NCI-H146 treated with DMSO at 0.1 percent for 48 hours (cell line): ENCODE data around the gene MARK3.

Experiments used
- DNase-seq: peaks from one replicate; lab custom pipeline; 2025; ENCODE audit not compliant: unreplicated experiment; lab: John Stamatoyannopoulos, UW

Gene MARK3

GRCh38 chr14:103366741-103367140 lies 18.5 kb upstream of the MARK3 start:
- no peak for DNase-seq

GRCh38 chr14:103367995-103368394 lies 17.2 kb upstream of the MARK3 start:
- DNase-seq: no peak

GRCh38 chr14:103370087-103370486 lies 15.1 kb upstream of the MARK3 start:
- no peak for DNase-seq

GRCh38 chr14:103372017-103372416 lies 13.2 kb upstream of the MARK3 start:
- DNase-seq: no peak

- DNase-seq: no peak
These were observed 12.5 kb upstream of the MARK3 start for GRCh38 chr14:103372552-103373304.

GRCh38 chr14:103374121-103374520 lies 11.1 kb upstream of the MARK3 start:
- no peak for DNase-seq

GRCh38 chr14:103377522-103378037 lies 7.6 kb upstream of the MARK3 start:
- no peak for DNase-seq

GRCh38 chr14:103378038-103378854 lies 7.0 kb upstream of the MARK3 start:
- no peak for DNase-seq

GRCh38 chr14:103380719-103381377 lies 4.4 kb upstream of the MARK3 start:
- no peak for DNase-seq

- DNase-seq: no peak
These were observed 2.8 kb upstream of the MARK3 start for GRCh38 chr14:103382376-103382775.

- no peak for DNase-seq
These were observed 614 bp upstream of the MARK3 start for GRCh38 chr14:103384450-103385151.

GRCh38 chr14:103385929-103386712 lies 906 bp downstream of the MARK3 start:
- DNase-seq: peak; percentile 68

- no peak for DNase-seq
These were observed 1.6 kb downstream of the MARK3 start for GRCh38 chr14:103386713-103387329.

- DNase-seq: no peak
These were observed 3.4 kb downstream of the MARK3 start for GRCh38 chr14:103388664-103389063.

GRCh38 chr14:103390605-103391004 lies 5.4 kb downstream of the MARK3 start:
- DNase-seq: no peak

- DNase-seq: peak; percentile 25
These were observed 5.8 kb downstream of the MARK3 start for GRCh38 chr14:103391048-103391447.

GRCh38 chr14:103392106-103392505 lies 6.9 kb downstream of the MARK3 start:
- DNase-seq: no peak

GRCh38 chr14:103392572-103392971 lies 7.4 kb downstream of the MARK3 start:
- no peak for DNase-seq

- no peak for DNase-seq
These were observed 7.9 kb downstream of the MARK3 start for GRCh38 chr14:103393070-103393469.
